ENCODE results near the gene CACNA1S.

Gene CACNA1S

GRCh38 chr1:201021630-201022492 lies 90.4 kb downstream of the CACNA1S start:
- no peak overlapping the region for H3K4me3 ChIP-seq (ENCODE audit: low read depth, low read length)
- no peak for TF ChIP-seq CTCF (IDR thresholded peaks at IDR 0.05; ENCODE audit: low read depth, low read length)

GRCh38 chr1:201020721-201021629 lies 91.3 kb downstream of the CACNA1S start:
- no peak overlapping the region for H3K4me3 ChIP-seq (ENCODE audit: low read depth, low read length)
- TF ChIP-seq CTCF (IDR thresholded peaks at IDR 0.05; ENCODE audit: low read depth, low read length) = 0 out of 2 replicates have a peak, but pooled peaks have one; percentile 12

- no peak for TF ChIP-seq CTCF (IDR thresholded peaks at IDR 0.05; ENCODE audit: low read depth, low read length)
- no peak overlapping the region for H3K4me3 ChIP-seq (ENCODE audit: low read depth, low read length)
Observed at GRCh38 chr1:201020040-201020591, 92.1 kb downstream of the CACNA1S start.

GRCh38 chr1:201019321-201019977 lies 92.8 kb downstream of the CACNA1S start:
- H3K4me3 ChIP-seq (ENCODE audit: low read depth, low read length) = no peak overlapping the region
- TF ChIP-seq CTCF (IDR thresholded peaks at IDR 0.05; ENCODE audit: low read depth, low read length) = no peak

GRCh38 chr1:201017828-201018163 lies 94.4 kb downstream of the CACNA1S start:
- no peak overlapping the region for H3K4me3 ChIP-seq (ENCODE audit: low read depth, low read length)
- no peak for TF ChIP-seq CTCF (IDR thresholded peaks at IDR 0.05; ENCODE audit: low read depth, low read length)

- no peak for TF ChIP-seq CTCF (IDR thresholded peaks at IDR 0.05; ENCODE audit: low read depth, low read length)
- no peak overlapping the region for H3K4me3 ChIP-seq (ENCODE audit: low read depth, low read length)
Observed at GRCh38 chr1:201016943-201017827, 95.0 kb downstream of the CACNA1S start.

Measured in WI38 (cell line).